HG02938 (cell line): ENCODE data around the gene KRTAP29-1.
"Not testable (repeated sequence)": the region's sequence is repeated elsewhere in the genome, so short reads cannot be mapped to it uniquely, and the experiment has no call there.

Source experiments
- ATAC-seq: cut with Tn5 transposase; IDR thresholded peaks from one replicate; pipeline ENCODE4 v1.9.1; 2021; ENCODE audit warnings: mild to moderate bottlenecking, moderate library complexity; ENCODE audit not compliant: unreplicated experiment

The KRTAP29-1 gene

GRCh38 chr17:41301916-41302901 lies at the start of gene KRTAP29-1:
KRTAP29-1 (minus strand) TSS chr17:41302851; CDS start chr17:41302851, 0 bp downstream.
- no peak for ATAC-seq

GRCh38 chr17:41351177-41351576 lies 48.5 kb upstream of the KRTAP29-1 start:
- ATAC-seq = no peak

- not testable (repeated sequence) for ATAC-seq
Measured at GRCh38 chr17:41350381-41350878, 47.8 kb upstream of the KRTAP29-1 start, which contains the start of gene KRT33A. KRT33A (minus strand) TSS chr17:41350828; CDS start chr17:41350767, 61 bp downstream.

GRCh38 chr17:41347869-41348760 lies 45.5 kb upstream of the KRTAP29-1 start:
- ATAC-seq = no peak

GRCh38 chr17:41346421-41346820 lies 43.8 kb upstream of the KRTAP29-1 start:
- not testable (repeated sequence) for ATAC-seq

- no peak for ATAC-seq
Measured at GRCh38 chr17:41345992-41346391, 43.3 kb upstream of the KRTAP29-1 start.

- no peak for ATAC-seq
Measured at GRCh38 chr17:41343029-41343428, 40.4 kb upstream of the KRTAP29-1 start.

GRCh38 chr17:41340934-41341861 lies 38.5 kb upstream of the KRTAP29-1 start:
- no peak for ATAC-seq

GRCh38 chr17:41340494-41340893 lies 37.8 kb upstream of the KRTAP29-1 start:
- no peak for ATAC-seq

GRCh38 chr17:41339571-41340172 lies 37.0 kb upstream of the KRTAP29-1 start:
- ATAC-seq = no peak

- no peak for ATAC-seq
Measured at GRCh38 chr17:41338961-41339485, 36.4 kb upstream of the KRTAP29-1 start.

- ATAC-seq = no peak
Measured at GRCh38 chr17:41335747-41336146, 33.1 kb upstream of the KRTAP29-1 start.

GRCh38 chr17:41334385-41335305 lies 32.0 kb upstream of the KRTAP29-1 start:
- no peak for ATAC-seq

- ATAC-seq = no peak
Measured at GRCh38 chr17:41333836-41334235, 31.2 kb upstream of the KRTAP29-1 start.

- no peak for ATAC-seq
Measured at GRCh38 chr17:41333098-41333497, 30.4 kb upstream of the KRTAP29-1 start.

- ATAC-seq = no peak
Measured at GRCh38 chr17:41332239-41332638, 29.6 kb upstream of the KRTAP29-1 start.

GRCh38 chr17:41331606-41332005 lies 29.0 kb upstream of the KRTAP29-1 start:
- ATAC-seq = no peak

- no peak for ATAC-seq
Measured at GRCh38 chr17:41329279-41329948, 26.8 kb upstream of the KRTAP29-1 start.
